Neutrophil (primary cell): Measurements from ENCODE around the gene LGALS4.

Experiments
- H3K27ac ChIP-seq: fragments of 200-600 bp; sonication (generic); 2 replicates; pipeline ENCODE4 v1.5.1; 2016; ENCODE audit warnings: mild to moderate bottlenecking, moderate library complexity
- H3K27me3 ChIP-seq: fragments of 200-600 bp; sonication (generic); 2 replicates; pipeline ENCODE4 v1.6.0; 2016; ENCODE audit warnings: mild to moderate bottlenecking
- H3K36me3 ChIP-seq: fragments of 200-600 bp; sonication (generic); 2 replicates; pipeline ENCODE4 v1.5.1; 2017
- H3K4me1 ChIP-seq, 2 experiments: fragments of 200-600 bp in 1 of 2; sonication (generic) in 1 of 2; 1 replicate in 1 of 2; 2 replicates in 1 of 2; pipeline versions ENCODE4 v1.5.1 to v1.6.1; 2013 to 2016; ENCODE audit warnings: low read depth in 1 of 2, low read length in 1 of 2, mild to moderate bottlenecking in 1 of 2, moderate library complexity in 1 of 2; ENCODE audit not compliant: control insufficient read depth in 1 of 2, insufficient read depth in 1 of 2
- H3K4me3 ChIP-seq, 2 experiments: fragments of 200-600 bp in 1 of 2; sonication (generic) in 1 of 2; 1 replicate in 1 of 2; 2 replicates in 1 of 2; pipeline ENCODE4 v1.5.1; 2013 to 2016; ENCODE audit warnings: low read depth in 1 of 2, low read length in 1 of 2, mild to moderate bottlenecking in 1 of 2, moderate library complexity in 1 of 2
- H3K9me3 ChIP-seq: fragments of 200-600 bp; sonication (generic); 2 replicates; pipeline ENCODE4 v1.5.1; 2016
- TF ChIP-seq, protein P1 (sequence below): fragments of 200-600 bp; sonication (generic); IDR thresholded peaks from 2 replicates; pipeline ENCODE4 v1.5.1; 2016; ENCODE audit warnings: antibody characterized with exemption

Gene LGALS4

DNA sequence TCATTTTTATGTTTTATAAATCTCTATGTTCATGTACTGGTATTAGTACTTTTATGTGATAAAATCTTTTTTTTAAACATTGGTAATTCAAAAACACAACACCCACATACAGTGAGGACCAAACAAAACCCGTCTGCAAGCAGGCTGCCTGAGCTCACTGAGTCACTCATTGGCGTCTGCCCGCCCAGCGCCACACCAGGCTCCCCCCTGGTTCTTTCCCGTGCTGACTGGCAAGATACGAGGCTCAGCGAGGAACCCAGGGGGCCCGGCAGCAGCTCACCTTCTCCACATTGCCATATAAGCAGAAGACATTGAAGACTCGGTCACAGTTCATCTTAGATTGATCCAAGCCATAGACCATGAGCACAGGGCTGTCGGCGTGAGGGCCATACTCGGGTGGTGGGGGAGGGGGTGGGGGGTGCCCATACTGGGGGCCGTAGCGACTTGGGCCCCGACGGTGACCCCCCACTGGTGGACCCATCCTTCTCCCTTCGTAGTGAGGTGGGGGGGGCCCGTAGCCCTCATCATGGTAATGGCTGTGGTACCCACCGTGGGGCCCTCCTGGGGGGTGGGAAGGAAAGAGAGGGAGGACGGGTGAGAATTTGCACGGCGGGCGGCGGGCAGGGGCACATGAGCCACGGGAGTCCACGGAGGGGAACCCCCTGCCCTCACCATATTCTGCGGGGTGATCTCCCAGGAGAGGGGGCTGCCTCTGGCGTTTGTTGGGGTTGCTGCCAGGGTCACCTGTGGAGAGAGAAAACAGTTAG is 27.3 kb upstream of the LGALS4 start:
- Histone ChIP-seq H3K4me1 (no peaks in the 10 kb centered on the region), H3K27ac (no peak overlapping the region), H3K4me3 (no peak overlapping the region), H3K36me3 (peaks cover 98% of the 10 kb centered on the region), H3K9me3 (no peaks in the 10 kb centered on the region), H3K27me3 (no peaks in the 10 kb centered on the region)
- TF ChIP-seq, protein P1, sequence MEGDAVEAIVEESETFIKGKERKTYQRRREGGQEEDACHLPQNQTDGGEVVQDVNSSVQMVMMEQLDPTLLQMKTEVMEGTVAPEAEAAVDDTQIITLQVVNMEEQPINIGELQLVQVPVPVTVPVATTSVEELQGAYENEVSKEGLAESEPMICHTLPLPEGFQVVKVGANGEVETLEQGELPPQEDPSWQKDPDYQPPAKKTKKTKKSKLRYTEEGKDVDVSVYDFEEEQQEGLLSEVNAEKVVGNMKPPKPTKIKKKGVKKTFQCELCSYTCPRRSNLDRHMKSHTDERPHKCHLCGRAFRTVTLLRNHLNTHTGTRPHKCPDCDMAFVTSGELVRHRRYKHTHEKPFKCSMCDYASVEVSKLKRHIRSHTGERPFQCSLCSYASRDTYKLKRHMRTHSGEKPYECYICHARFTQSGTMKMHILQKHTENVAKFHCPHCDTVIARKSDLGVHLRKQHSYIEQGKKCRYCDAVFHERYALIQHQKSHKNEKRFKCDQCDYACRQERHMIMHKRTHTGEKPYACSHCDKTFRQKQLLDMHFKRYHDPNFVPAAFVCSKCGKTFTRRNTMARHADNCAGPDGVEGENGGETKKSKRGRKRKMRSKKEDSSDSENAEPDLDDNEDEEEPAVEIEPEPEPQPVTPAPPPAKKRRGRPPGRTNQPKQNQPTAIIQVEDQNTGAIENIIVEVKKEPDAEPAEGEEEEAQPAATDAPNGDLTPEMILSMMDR, result no peak

DNA sequence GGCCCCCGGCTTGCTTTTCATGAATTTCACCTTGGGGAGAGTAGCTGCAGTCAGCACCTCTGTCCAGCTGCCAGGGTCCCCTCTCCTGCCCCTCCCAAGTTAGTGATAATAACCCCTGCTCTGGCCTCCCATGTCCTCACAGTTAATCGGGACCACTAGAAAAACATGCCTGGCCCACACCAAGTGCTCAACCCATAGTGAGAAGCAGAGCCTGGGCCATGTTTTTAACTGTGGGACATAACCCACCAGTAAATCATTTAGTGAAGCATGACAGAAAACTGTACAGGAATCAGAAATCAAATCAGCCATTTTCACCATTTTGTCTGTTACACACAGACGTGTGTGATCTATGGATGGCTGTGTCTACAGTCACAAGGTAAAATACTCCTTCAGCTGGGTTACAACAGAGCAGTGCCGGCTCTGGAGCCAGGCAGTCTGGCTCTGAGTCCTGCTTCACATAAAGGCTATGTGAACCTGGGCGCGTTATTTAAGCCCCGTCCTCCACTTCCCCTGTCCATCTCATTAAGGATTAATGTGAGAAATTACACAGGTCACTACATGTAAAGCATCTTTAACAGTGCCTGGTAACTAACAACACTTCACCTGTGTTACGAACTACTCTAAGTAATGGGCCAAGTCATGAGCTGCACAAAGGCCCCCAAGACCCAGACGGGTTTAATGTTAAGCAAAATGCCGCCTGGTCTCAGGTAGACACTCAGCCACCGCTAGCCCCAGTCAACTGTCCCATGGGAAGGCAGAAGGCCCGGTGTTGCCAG is 26.4 kb upstream of the LGALS4 start:
- Histone ChIP-seq H3K36me3 (peaks cover 90% of the 10 kb centered on the region), H3K4me1 (no peaks in the 10 kb centered on the region), H3K9me3 (no peaks in the 10 kb centered on the region), H3K27ac (no peak overlapping the region), H3K4me3 (no peak overlapping the region), H3K27me3 (no peaks in the 10 kb centered on the region)
- TF ChIP-seq, protein P1, result no peak

DNA sequence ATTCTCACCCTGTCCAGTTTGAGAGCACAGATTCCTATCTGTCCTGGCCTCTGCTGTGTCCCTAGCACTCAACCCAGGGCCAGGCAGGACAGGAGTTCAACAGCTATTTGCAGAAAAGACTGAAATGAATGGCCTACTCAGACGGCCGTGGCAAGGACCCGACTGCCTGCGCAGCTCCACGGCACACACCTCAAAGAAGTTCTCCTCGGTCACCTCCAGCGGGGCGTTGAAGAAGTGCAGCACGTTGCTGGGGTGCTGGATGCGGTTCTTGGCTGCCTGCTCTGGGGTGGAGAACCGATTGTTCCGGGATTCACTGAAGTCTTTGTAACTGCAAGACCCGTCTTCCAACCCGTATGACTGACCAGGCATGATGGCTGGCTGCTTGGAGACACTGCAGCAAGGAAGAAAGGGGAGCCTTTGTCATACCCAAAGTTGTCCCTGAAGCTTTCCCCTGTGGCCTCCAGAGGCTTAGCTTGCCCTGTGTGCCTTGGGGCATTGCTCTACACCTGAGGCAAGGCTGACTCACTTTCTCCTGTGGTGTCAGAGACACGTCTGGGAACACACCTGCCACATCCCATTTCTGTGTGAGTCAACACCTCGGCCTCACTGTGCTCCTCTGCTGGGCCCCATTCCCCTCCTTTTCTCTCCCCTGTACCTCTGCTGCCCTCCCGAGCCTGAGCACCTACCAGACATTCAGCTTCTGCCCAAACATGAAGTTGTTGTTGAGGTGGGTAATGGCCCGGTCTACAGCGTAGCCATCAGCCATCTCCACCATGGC is 25.7 kb upstream of the LGALS4 start:
- TF ChIP-seq, protein P1, result no peak
- no peaks in the 10 kb centered on the region for H3K27me3 ChIP-seq
- no peak overlapping the region for H3K27ac ChIP-seq
- peaks cover 82% of the 10 kb centered on the region for H3K36me3 ChIP-seq
- H3K9me3 ChIP-seq, result no peaks in the 10 kb centered on the region
- no peaks in the 10 kb centered on the region for H3K4me1 ChIP-seq
- H3K4me3 ChIP-seq, result no peak overlapping the region

DNA sequence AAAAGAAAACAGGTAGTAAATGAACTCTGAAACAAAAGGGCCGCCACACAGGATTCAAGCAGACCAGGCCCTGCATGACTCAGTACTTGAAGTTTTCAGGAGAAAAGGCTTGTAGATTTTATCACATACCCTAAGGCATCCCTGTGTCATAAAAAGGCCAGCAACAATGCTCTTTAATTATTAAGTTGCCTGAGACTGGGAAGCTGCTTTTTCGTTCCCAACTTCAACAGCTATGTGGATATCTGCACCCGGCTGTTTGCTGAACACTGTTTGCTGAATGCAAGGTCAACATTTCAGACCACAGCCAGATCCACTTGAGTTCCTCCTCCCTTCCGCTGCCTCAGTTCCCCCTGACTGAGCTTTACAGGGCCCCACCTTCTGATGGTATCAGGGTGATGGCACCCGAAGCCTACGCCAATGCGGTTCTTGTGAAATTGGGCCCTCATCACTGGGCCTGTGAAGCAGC is 24.9 kb upstream of the LGALS4 start:
- Histone ChIP-seq H3K27ac (no peak overlapping the region), H3K9me3 (no peaks in the 10 kb centered on the region), H3K4me1 (no peaks in the 10 kb centered on the region), H3K27me3 (no peaks in the 10 kb centered on the region), H3K4me3 (no peak overlapping the region), H3K36me3 (peaks cover 75% of the 10 kb centered on the region)
- TF ChIP-seq, protein P1, result no peak

DNA sequence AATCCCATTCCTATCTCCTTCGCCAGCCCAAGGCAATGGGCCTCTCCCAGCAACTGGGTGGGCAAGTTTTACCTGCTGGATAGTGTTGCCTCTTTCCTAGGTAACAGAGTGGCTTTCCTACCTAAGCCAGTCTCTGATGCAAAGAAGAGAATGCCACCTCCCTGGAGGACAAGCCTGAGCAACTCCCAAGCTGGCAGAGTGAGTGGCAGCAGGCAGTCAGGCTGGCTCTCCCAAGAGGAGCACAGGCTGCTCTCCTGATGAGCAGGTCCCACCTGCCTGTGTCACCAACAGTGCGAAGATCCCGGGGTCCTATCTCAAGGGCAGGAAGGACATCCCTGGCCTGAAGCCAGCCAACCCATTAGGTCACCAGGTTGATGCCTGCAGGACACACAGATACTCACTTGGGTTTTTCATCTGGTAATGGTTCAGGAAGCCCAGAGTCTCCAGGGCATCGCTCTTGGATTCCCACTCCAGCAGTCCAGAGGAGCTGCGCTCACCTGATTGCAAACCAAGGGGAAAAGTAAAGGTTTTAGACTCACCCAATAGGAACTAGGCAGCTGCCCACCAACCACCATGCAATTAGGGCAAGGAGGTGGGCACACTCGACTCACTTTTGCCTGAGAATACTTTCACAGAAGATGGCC is 24.4 kb upstream of the LGALS4 start:
- Histone ChIP-seq H3K9me3 (no peaks in the 10 kb centered on the region), H3K27ac (peak overlapping the region; percentile 29), H3K4me3 (no peak overlapping the region), H3K27me3 (no peaks in the 10 kb centered on the region), H3K36me3 (peaks cover 69% of the 10 kb centered on the region), H3K4me1 (peaks cover 3% of the 10 kb centered on the region in 2 experiments)
- TF ChIP-seq, protein P1, result no peak
